IMR-90 (cell line): ENCODE data around the gene PGM2. TPM values are rescaled to one million over a fixed set of nuclear protein-coding genes. Genes with fewer than 3 reads are reported as not detected.

Experiments used
- ATAC-seq: fragments of 200-7000 bp; cut with Tn5 transposase; 2 replicates; pipeline ENCODE4 v1.9.1; 2020; ENCODE audit warnings: low read depth, mild to moderate bottlenecking, moderate library complexity
- BruUV-seq: library from RNA; stranded (reverse); fragments of 400-500 nt; replicated peaks from 2 replicates; lab custom pipeline; 2021; lab: Mats Ljungman, UMichigan
- CTCF ChIA-PET: fragments of 300-600 bp; formaldehyde crosslinking; extraction: SDS; loops from one replicate; lab custom pipeline; 2021; ENCODE audit warnings: antibody characterized with exemption; lab: Yijun Ruan, JAX
- POLR2A ChIA-PET: fragments of 300-600 bp; sonication (Branson Sonifier 250); formaldehyde crosslinking; loops from one replicate; lab custom pipeline; 2022; ENCODE audit warnings: antibody characterized with exemption; ENCODE audit not compliant: unreplicated experiment; lab: Charles Lee
- DNase-seq: peaks from one replicate; pipeline ENCODE4 v3.0.0; 2013
- H2AFZ ChIP-seq: replicated peaks from 2 replicates; pipeline ENCODE3; 2013; ENCODE audit warnings: low read length, mild to moderate bottlenecking; ENCODE audit not compliant: poor library complexity
- H2AK5ac ChIP-seq: 2 replicates; pipeline ENCODE4 v1.6.1; 2013; ENCODE audit warnings: low read depth, low read length, inconsistent platforms
- H2AK9ac ChIP-seq: replicated peaks from 2 replicates; pipeline ENCODE3; 2013; ENCODE audit warnings: mild to moderate bottlenecking, low read depth, low read length, moderate library complexity; ENCODE audit not compliant: poor library complexity
- H2BK120ac ChIP-seq: 2 replicates; pipeline ENCODE4 v1.6.1; 2013; ENCODE audit warnings: low read depth, low read length, inconsistent platforms
- H2BK15ac ChIP-seq: 3 replicates; pipeline ENCODE4 v1.6.1; 2013; ENCODE audit warnings: low read depth, low read length, inconsistent platforms
- H2BK20ac ChIP-seq: 2 replicates; pipeline ENCODE4 v1.6.1; 2013; ENCODE audit warnings: low read depth, mild to moderate bottlenecking, inconsistent platforms, low read length, moderate library complexity
- H2BK5ac ChIP-seq: 2 replicates; pipeline ENCODE4 v1.6.1; 2013; ENCODE audit warnings: mild to moderate bottlenecking, low read depth, low read length, inconsistent platforms; ENCODE audit not compliant: poor library complexity, severe bottlenecking
- H3K14ac ChIP-seq: replicated peaks from 2 replicates; pipeline ENCODE4 v1.6.1; 2013; ENCODE audit warnings: low read depth, low read length, inconsistent platforms
- H3K18ac ChIP-seq: 2 replicates; pipeline ENCODE4 v1.6.1; 2013; ENCODE audit warnings: low read depth, low read length, control low read depth
- H3K23ac ChIP-seq: 2 replicates; pipeline ENCODE4 v1.6.1; 2013; ENCODE audit warnings: low read depth, low read length, inconsistent platforms
- H3K27ac ChIP-seq: 2 replicates; pipeline ENCODE4 v1.5.1; 2013; ENCODE audit warnings: mild to moderate bottlenecking, control low read depth, low read length; ENCODE audit not compliant: insufficient read depth
- H3K27me3 ChIP-seq: 2 replicates; pipeline ENCODE4 v1.6.1; 2013; ENCODE audit warnings: low read length; ENCODE audit not compliant: control insufficient read depth, insufficient read depth
- H3K36me3 ChIP-seq: 2 replicates; pipeline ENCODE4 v1.6.1; 2013; ENCODE audit warnings: low read length, mixed read lengths; ENCODE audit not compliant: control insufficient read depth, insufficient read depth
- H3K4ac ChIP-seq: 2 replicates; pipeline ENCODE4 v1.6.1; 2013; ENCODE audit warnings: low read depth, low read length, inconsistent platforms
- H3K4me1 ChIP-seq: 2 replicates; pipeline ENCODE4 v1.6.1; 2013; ENCODE audit warnings: low read length, mixed read lengths; ENCODE audit not compliant: control insufficient read depth, insufficient read depth
- H3K4me2 ChIP-seq: 2 replicates; pipeline ENCODE4 v1.6.1; 2013; ENCODE audit warnings: low read depth, mild to moderate bottlenecking, control low read depth, low read length, moderate library complexity
- H3K4me3 ChIP-seq: 2 replicates; pipeline ENCODE4 v1.5.1; 2013; ENCODE audit warnings: low read depth, mild to moderate bottlenecking, control low read depth, low read length, moderate library complexity; ENCODE audit not compliant: insufficient read depth
- H3K56ac ChIP-seq: 2 replicates; pipeline ENCODE4 v1.6.1; 2013; ENCODE audit warnings: low read length, inconsistent platforms; ENCODE audit not compliant: insufficient read depth; ENCODE audit errors: extremely low read depth
- H3K79me1 ChIP-seq, 2 experiments: 2 replicates each; pipeline ENCODE4 v1.6.1; 2013; ENCODE audit warnings: low read length in 2 of 2, inconsistent platforms in 1 of 2, low read depth in 1 of 2
- H3K9ac ChIP-seq: 2 replicates; pipeline ENCODE4 v1.6.1; 2013; ENCODE audit warnings: low read depth, low read length, control low read depth
- H3K9me1 ChIP-seq: 2 replicates; pipeline ENCODE4 v1.6.1; 2013; ENCODE audit warnings: low read length, inconsistent platforms; ENCODE audit not compliant: insufficient read depth
- H3K9me3 ChIP-seq: 2 replicates; pipeline ENCODE4 v1.6.1; 2013; ENCODE audit warnings: low read length; ENCODE audit not compliant: control insufficient read depth, insufficient read depth
- H4K20me1 ChIP-seq: 2 replicates; pipeline ENCODE4 v1.6.1; 2013; ENCODE audit warnings: low read length, inconsistent platforms; ENCODE audit not compliant: insufficient read depth
- H4K5ac ChIP-seq: 2 replicates; pipeline ENCODE4 v1.6.1; 2013; ENCODE audit warnings: mild to moderate bottlenecking, low read depth, low read length, control low read depth
- H4K8ac ChIP-seq, 2 experiments: 2 replicates each; pipeline ENCODE4 v1.6.1; 2013; ENCODE audit warnings: low read depth in 2 of 2, low read length in 2 of 2, control low read depth in 1 of 2, inconsistent platforms in 1 of 2
- H4K91ac ChIP-seq: 2 replicates; pipeline ENCODE4 v1.6.1; 2013; ENCODE audit warnings: low read depth, low read length, inconsistent platforms; ENCODE audit not compliant: insufficient read depth
- FOS ChIP-seq: fragments of 150-350 bp; IDR thresholded peaks from 2 replicates; pipeline ENCODE4 v1.6.1; 2016; ENCODE audit warnings: low read depth, low read length
- RFX5 ChIP-seq: IDR thresholded peaks from 2 replicates; pipeline ENCODE4 v1.8.0; 2012; ENCODE audit warnings: low read depth, mild to moderate bottlenecking, low read length, moderate library complexity
- WGBS, 2 experiments: methylation state at CpG; one replicate each; pipeline versions ENCODE4 v1.1.5 to v1.1.7; 2013; ENCODE audit warnings: missing lambda C conversion rate in 2 of 2; ENCODE audit not compliant: insufficient read length in 1 of 2; ENCODE audit errors: extremely low coverage in 2 of 2; 5-methylcytosine and 5-hydroxymethylcytosine counted together
- dilution Hi-C: fragments of 300-500 bp; cut with HindIII; formaldehyde crosslinking; loops from one replicate; pipeline ENCODE4 v1.14.3; 2018; ENCODE audit warnings: low sequenced_read_pairs; ENCODE audit not compliant: unreplicated experiment
- in situ Hi-C: fragments of 300-500 bp; cut with MboI; formaldehyde crosslinking; loops from 3 replicates; pipeline ENCODE4 v1.14.3; 2019; ENCODE audit warnings: low sequenced_read_pairs, inconsistent platforms, mixed read lengths
- intact Hi-C: fragments of 100-400 bp; cut with micrococcal nuclease; formaldehyde crosslinking; loops from 2 replicates; pipeline ENCODE4 v1.10.0; 2022
- polyA plus RNA-seq, 3 experiments: library from polyadenylated mRNA; depleted of rRNA; stranded (reverse); fragments of >200 nt; gene quantifications; 2 replicates each; pipeline ENCODE4 v1.2.3, GENCODE V29; 2012; ENCODE audit warnings: low replicate concordance in 1 of 3
- total RNA-seq: library from RNA; depleted of rRNA; stranded (reverse); fragments of >200 nt; gene quantifications from 2 replicates; pipeline ENCODE4 v1.2.3, GENCODE V29; 2012

PGM2 gene
- total and polyA plus RNA-seq, 2 of the 4 experiments (the other 2 are of a cell fraction): 18.7 to 26.2 TPM

DNA sequence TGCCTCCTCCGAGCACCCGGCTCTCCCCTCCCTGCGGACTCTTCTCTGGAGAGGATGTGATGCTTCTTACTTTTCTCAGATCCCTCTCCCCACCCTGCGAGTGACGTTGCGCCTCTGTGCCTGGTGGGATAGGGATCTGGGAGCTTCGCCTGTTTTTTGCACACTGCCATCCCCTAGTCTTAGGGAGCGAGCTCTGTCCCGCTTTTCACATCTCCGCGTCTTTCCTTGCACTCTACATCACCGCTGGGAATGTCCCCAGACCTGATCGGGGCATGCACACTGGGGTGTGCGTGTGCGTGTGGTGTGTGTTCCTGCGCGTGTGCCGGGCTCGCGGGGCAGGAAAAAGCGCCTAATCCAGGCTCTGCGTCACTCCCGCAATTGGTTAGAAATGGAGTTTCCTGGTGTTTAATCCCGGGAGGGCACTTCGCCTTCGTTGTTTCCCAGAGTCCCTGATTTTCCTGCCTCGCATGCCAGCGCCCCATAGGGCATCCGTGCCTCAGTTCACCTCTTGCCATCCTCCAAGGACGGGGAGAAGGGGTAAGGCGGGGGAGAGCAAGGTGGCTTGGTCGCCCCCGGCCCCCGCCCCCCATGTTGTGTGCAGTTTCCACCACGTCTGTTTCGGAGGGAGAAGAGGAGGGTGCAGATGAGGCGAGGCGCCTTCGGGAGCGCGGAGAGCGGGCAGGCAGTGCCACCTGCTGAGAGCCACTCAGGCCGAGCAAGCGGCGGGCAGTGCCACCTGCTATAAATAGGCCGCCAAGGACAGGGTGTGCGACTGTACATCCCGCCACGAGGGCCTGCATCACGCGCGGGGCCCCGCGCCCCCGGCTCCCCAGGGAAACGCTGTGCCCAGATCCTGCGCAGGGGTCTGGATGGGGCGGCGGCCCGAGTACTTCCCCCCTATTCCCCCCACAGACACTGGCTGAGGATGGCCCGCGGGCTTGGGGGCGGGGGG is 63.6 kb downstream of the PGM2 start:
- no peaks in the 10 kb centered on the region for H3K36me3 ChIP-seq
- H3K4me3 ChIP-seq: peak overlapping the region; percentile 64
- CTCF ChIA-PET: interaction anchor here (0.6 kb wide), 1 partner anchor 179 kb away, joined by 3 read pairs; no protein-coding TSS in a partner anchor
- TF ChIP-seq RFX5 (no peak), FOS (no peak)
- no peaks in the 10 kb centered on the region; the same call in 1 of the 2 replicates for H4K20me1 ChIP-seq
- 0% methylated on average over 6 of the region's 63 CpGs; no CpG with 5 or more reads in 1 of the 2 experiments for WGBS, 2 experiments
- POLR2A ChIA-PET: no interaction called here
- H3K9me3 ChIP-seq: no peaks in the 10 kb centered on the region
- ATAC-seq (peak; percentile 38; the same call in 1 of the 2 replicates), DNase-seq (peak; percentile 1)
- no peak overlapping the region for H4K8ac ChIP-seq
- H4K5ac ChIP-seq: no peak overlapping the region
- no peak overlapping the region for H3K9ac ChIP-seq
- H2BK120ac ChIP-seq: no peak overlapping the region
- H3K27ac ChIP-seq: no peak overlapping the region
- in situ Hi-C loops: no loop called here
- intact Hi-C loops: no loop called here
- no peak overlapping the region for H3K56ac ChIP-seq
- BruUV-seq: no TSS peak
- peak overlapping the region; percentile 36 for H3K4me2 ChIP-seq
- no peak overlapping the region for H2BK20ac ChIP-seq
- no peak overlapping the region for H2BK15ac ChIP-seq
- H3K23ac ChIP-seq: peak overlapping the region; percentile 23; the same call in 1 of the 2 replicates
- H3K79me1 ChIP-seq: no peaks in the 10 kb centered on the region
- no peak overlapping the region for H2AK9ac ChIP-seq
- H3K9me1 ChIP-seq: no peaks in the 10 kb centered on the region
- no peak overlapping the region for H4K91ac ChIP-seq
- no peaks in the 10 kb centered on the region; the same call in 1 of the 2 replicates for H3K4me1 ChIP-seq
- peak overlapping the region; percentile 85 for H2AFZ ChIP-seq
- H3K27me3 ChIP-seq: peaks cover 47% of the 10 kb centered on the region
- dilution Hi-C loops: no loop called here
- no peak overlapping the region for H2AK5ac ChIP-seq
- H3K14ac ChIP-seq: no peak overlapping the region
- no peak overlapping the region for H3K4ac ChIP-seq
- H3K18ac ChIP-seq: no peak overlapping the region
- no peak overlapping the region for H2BK5ac ChIP-seq
